Endothelial cell of umbilical vein (primary cell): ENCODE data around the gene IFNA1. TPM values are rescaled to one million over a fixed set of nuclear protein-coding genes. Genes with fewer than 3 reads are reported as not detected.

Experiments
- BruUV-seq: library from RNA; stranded (reverse); fragments of 400-500 nt; replicated peaks from 2 replicates; lab custom pipeline; 2021; lab: Mats Ljungman, UMichigan
- CTCF ChIA-PET: fragments of 300-600, 350-600 bp; sonication (Branson Sonifier 250); formaldehyde crosslinking; loops from one replicate; lab custom pipeline; 2021; ENCODE audit warnings: antibody characterized with exemption, inconsistent platforms; lab: Charles Lee
- POLR2A ChIA-PET: fragments of 300-600, 350-600 bp; sonication (Branson Sonifier 250); formaldehyde crosslinking; loops from one replicate; lab custom pipeline; 2021; ENCODE audit warnings: antibody characterized with exemption, inconsistent platforms; lab: Charles Lee
- DNase-seq: peaks from one replicate; pipeline ENCODE4 v3.0.0-alpha.2; 2011; ENCODE audit warnings: low read depth, low spot score
- FAIRE-seq: peaks from 2 replicates; lab custom pipeline; 2011; peaks lifted over from hg19 to GRCh38; lab: Jason Lieb, UNC
- H2AFZ ChIP-seq: 2 replicates; pipeline ENCODE4 v1.6.0; 2012; ENCODE audit warnings: low read depth, low read length, control low read depth, inconsistent platforms
- H3K27ac ChIP-seq: 2 replicates; pipeline ENCODE4 v1.5.1; 2011; ENCODE audit warnings: low read depth, mild to moderate bottlenecking, control low read depth, low read length, moderate library complexity; ENCODE audit not compliant: insufficient read depth
- H3K27me3 ChIP-seq, 2 experiments: 2 replicates each; pipeline versions ENCODE4 v1.6.0 to v1.6.1; 2011; ENCODE audit warnings: low read length in 2 of 2, mixed read lengths in 1 of 2; ENCODE audit not compliant: control insufficient read depth in 2 of 2, insufficient read depth in 2 of 2
- H3K36me3 ChIP-seq, 2 experiments: 2 replicates in 1 of 2; 3 replicates in 1 of 2; pipeline ENCODE4 v1.5.1; 2011; ENCODE audit warnings: low read length in 2 of 2, mild to moderate bottlenecking in 1 of 2, moderate library complexity in 1 of 2; ENCODE audit not compliant: control insufficient read depth in 2 of 2, insufficient read depth in 2 of 2; ENCODE audit errors: extremely low read depth in 1 of 2
- H3K4me1 ChIP-seq: 3 replicates; pipeline ENCODE4 v1.5.1; 2011; ENCODE audit warnings: mild to moderate bottlenecking, low read length; ENCODE audit not compliant: control insufficient read depth, insufficient read depth; ENCODE audit errors: extremely low read depth
- H3K4me2 ChIP-seq: 2 replicates; pipeline ENCODE4 v1.6.1; 2011; ENCODE audit warnings: low read length, control low read depth, mixed read lengths; ENCODE audit not compliant: insufficient read depth
- H3K4me3 ChIP-seq, 3 experiments: fragments of 200-600 bp in 1 of 3; sonication (generic), shearing (Covaris generic) in 1 of 3; replicated peaks in 1 of 3; 2 replicates each; pipeline ENCODE4 v1.5.1; 2011 to 2016; ENCODE audit warnings: control low read depth in 3 of 3, low read length in 3 of 3, mild to moderate bottlenecking in 2 of 3, inconsistent platforms in 1 of 3, low read depth in 1 of 3, moderate library complexity in 1 of 3; ENCODE audit not compliant: insufficient read depth in 1 of 3
- H3K79me2 ChIP-seq: 2 replicates; pipeline ENCODE4 v1.6.0; 2012; ENCODE audit warnings: low read length, inconsistent platforms; ENCODE audit not compliant: control insufficient read depth, insufficient read depth
- H3K9ac ChIP-seq: replicated peaks from 2 replicates; pipeline ENCODE3; 2011; ENCODE audit warnings: low read length, control low read depth; ENCODE audit not compliant: insufficient read depth; ENCODE audit errors: extremely low read depth
- H3K9me1 ChIP-seq: replicated peaks from 3 replicates; pipeline ENCODE4 v1.6.0; 2011; ENCODE audit warnings: mild to moderate bottlenecking, low read length; ENCODE audit not compliant: control insufficient read depth, insufficient read depth; ENCODE audit errors: extremely low read depth
- H3K9me3 ChIP-seq: replicated peaks from 2 replicates; pipeline ENCODE4 v1.5.1; 2012; ENCODE audit warnings: low read length, inconsistent platforms; ENCODE audit not compliant: control insufficient read depth, insufficient read depth
- H4K20me1 ChIP-seq: replicated peaks from 2 replicates; pipeline ENCODE3; 2011; ENCODE audit warnings: mild to moderate bottlenecking, low read length; ENCODE audit not compliant: control insufficient read depth, insufficient read depth; ENCODE audit errors: extremely low read depth
- CTCF ChIP-seq, 2 donors: IDR thresholded peaks; 1 replicate in 1 of 2; 2 replicates in 1 of 2; pipeline ENCODE4 v1.5.1; 2011; ENCODE audit warnings: low read length in 2 of 2, mild to moderate bottlenecking in 2 of 2, moderate library complexity in 2 of 2, control low read depth in 1 of 2, inconsistent platforms in 1 of 2, low read depth in 1 of 2; ENCODE audit not compliant: insufficient read depth in 1 of 2; ENCODE audit errors: extremely low read depth in 1 of 2
- EZH2 ChIP-seq: IDR thresholded peaks from 2 replicates; pipeline ENCODE4 v1.6.1; 2012; ENCODE audit warnings: borderline replicate concordance, low read depth, mild to moderate bottlenecking, moderate library complexity, low read length, inconsistent platforms; ENCODE audit not compliant: severe bottlenecking
- FOS ChIP-seq: IDR thresholded peaks from 2 replicates; pipeline ENCODE4 v1.6.1; 2011; ENCODE audit warnings: mild to moderate bottlenecking, low read length, moderate library complexity, borderline replicate concordance; ENCODE audit not compliant: insufficient read depth
- GATA2 ChIP-seq: IDR thresholded peaks from 2 replicates; pipeline ENCODE4 v1.7.0; 2011; ENCODE audit warnings: low read depth, mild to moderate bottlenecking, moderate library complexity, mixed read lengths, low read length; ENCODE audit not compliant: insufficient read length, insufficient read depth
- MAX ChIP-seq: IDR thresholded peaks from 2 replicates; pipeline ENCODE4 v1.6.1; 2011; ENCODE audit not compliant: insufficient read depth, insufficient read length
- POLR2AphosphoS5 ChIP-seq: IDR thresholded peaks from 2 replicates; pipeline ENCODE4 v1.6.1; 2012; ENCODE audit warnings: low read depth, mild to moderate bottlenecking, control low read depth, low read length, moderate library complexity; ENCODE audit not compliant: insufficient read depth
- dilution Hi-C: fragments of 300-500 bp; cut with MboI; formaldehyde crosslinking; loops from one replicate; pipeline ENCODE4 v1.15.0; 2019; ENCODE audit warnings: low sequenced_read_pairs; ENCODE audit not compliant: extremely low pct_ligation_motif_present
- intact Hi-C: fragments of 100-400 bp; cut with micrococcal nuclease; formaldehyde crosslinking; loops from one replicate; pipeline ENCODE4 v1.10.0; 2022
- polyA plus RNA-seq, 4 experiments: library from polyadenylated mRNA; depleted of rRNA in 3 of 4; stranded (reverse) in 3 of 4; unstranded in 1 of 4; fragments of >200 nt; gene quantifications; 2 replicates each; pipeline versions ENCODE4 v1.2.1 to v1.2.3, GENCODE V29; 2011 to 2012; ENCODE audit warnings: missing spikeins in 1 of 4
- total RNA-seq: library from RNA; stranded (reverse); gene quantifications from 2 replicates; pipeline ENCODE4 v1.2.3, GENCODE V29; 2021

IFNA1 gene
- total and polyA plus RNA-seq, 2 donors (not counting 3 experiments of a cell fraction or from before 2014, with no cell fraction given) = not detected

- BruUV-seq = no TSS peak
- no peak overlapping the region for H2AFZ ChIP-seq
- peak; percentile 61 for TF ChIP-seq FOS
- TF ChIP-seq GATA2 = no peak
- no peak for TF ChIP-seq MAX
- no peak for TF ChIP-seq POLR2AphosphoS5
- DNase-seq (peak; percentile 7), FAIRE-seq (no peak)
- no peaks in the 10 kb centered on the region for H3K9me3 ChIP-seq
- ChIA-PET CTCF (interaction anchor here (0.9 to 3.7 kb wide), 9 partner anchors 12 to 259 kb away, joined by 3 to 28 read pairs (median 9); no protein-coding TSS in a partner anchor), POLR2A (no interaction called here)
- no peaks in the 10 kb centered on the region for H3K79me2 ChIP-seq
- no peaks in the 10 kb centered on the region for H3K36me3 ChIP-seq
- no peaks in the 10 kb centered on the region for H4K20me1 ChIP-seq
- dilution Hi-C loops = no loop called here
- no peak overlapping the region for H3K4me2 ChIP-seq
- no peaks in the 10 kb centered on the region for H3K27me3 ChIP-seq
- no peak overlapping the region for H3K4me3 ChIP-seq
- H3K9me1 ChIP-seq = no peaks in the 10 kb centered on the region
- no peak overlapping the region for H3K27ac ChIP-seq
- no peak overlapping the region for H3K9ac ChIP-seq
- intact Hi-C loops = no loop called here
- H3K4me1 ChIP-seq = peaks cover 8% of the 10 kb centered on the region
These were observed 13.9 kb downstream of the IFNA1 start for GRCh38 chr9:21454149-21454548.

- Histone ChIP-seq H3K27me3 (no peaks in the 10 kb centered on the region), H3K9ac (no peak overlapping the region), H3K27ac (no peak overlapping the region), H3K4me3 (no peak overlapping the region), H2AFZ (no peak overlapping the region), H3K9me3 (no peaks in the 10 kb centered on the region), H3K4me2 (no peak overlapping the region), H3K79me2 (no peaks in the 10 kb centered on the region), H4K20me1 (no peaks in the 10 kb centered on the region), H3K36me3 (no peaks in the 10 kb centered on the region), H3K9me1 (no peaks in the 10 kb centered on the region), H3K4me1 (peaks cover 8% of the 10 kb centered on the region)
- intact Hi-C loops (loop anchor here (1.0 kb wide), 1 partner anchor 137 kb away; no protein-coding TSS in a partner anchor), dilution Hi-C loops (no loop called here)
- TF ChIP-seq CTCF (IDR thresholded peaks at IDR 0.05; ENCODE audit: extremely low read depth in 1 of 2, insufficient read depth in 1 of 2, low read depth in 1 of 2, low read length in 2 of 2) = peak; percentile 47 to 69
- TF ChIP-seq EZH2 = no peak
- no peak for TF ChIP-seq FOS
- no TSS peak for BruUV-seq
- POLR2A ChIA-PET = no interaction called here
- DNase-seq = peak; percentile 24
- CTCF ChIA-PET = interaction anchor here (0.6 to 3.7 kb wide), 20 partner anchors 8 to 333 kb away, joined by 3 to 28 read pairs (median 5); no protein-coding TSS in a partner anchor
- FAIRE-seq = peak; percentile 33
These were observed 15.1 kb downstream of the IFNA1 start for GRCh38 chr9:21455320-21455719.
